Measurements from ENCODE around the gene ZNF813. TPM values are rescaled to one million over a fixed set of nuclear protein-coding genes. Genes with fewer than 3 reads are reported as not detected.

Gene ZNF813
- 4.7 TPM for total RNA-seq

DNA sequence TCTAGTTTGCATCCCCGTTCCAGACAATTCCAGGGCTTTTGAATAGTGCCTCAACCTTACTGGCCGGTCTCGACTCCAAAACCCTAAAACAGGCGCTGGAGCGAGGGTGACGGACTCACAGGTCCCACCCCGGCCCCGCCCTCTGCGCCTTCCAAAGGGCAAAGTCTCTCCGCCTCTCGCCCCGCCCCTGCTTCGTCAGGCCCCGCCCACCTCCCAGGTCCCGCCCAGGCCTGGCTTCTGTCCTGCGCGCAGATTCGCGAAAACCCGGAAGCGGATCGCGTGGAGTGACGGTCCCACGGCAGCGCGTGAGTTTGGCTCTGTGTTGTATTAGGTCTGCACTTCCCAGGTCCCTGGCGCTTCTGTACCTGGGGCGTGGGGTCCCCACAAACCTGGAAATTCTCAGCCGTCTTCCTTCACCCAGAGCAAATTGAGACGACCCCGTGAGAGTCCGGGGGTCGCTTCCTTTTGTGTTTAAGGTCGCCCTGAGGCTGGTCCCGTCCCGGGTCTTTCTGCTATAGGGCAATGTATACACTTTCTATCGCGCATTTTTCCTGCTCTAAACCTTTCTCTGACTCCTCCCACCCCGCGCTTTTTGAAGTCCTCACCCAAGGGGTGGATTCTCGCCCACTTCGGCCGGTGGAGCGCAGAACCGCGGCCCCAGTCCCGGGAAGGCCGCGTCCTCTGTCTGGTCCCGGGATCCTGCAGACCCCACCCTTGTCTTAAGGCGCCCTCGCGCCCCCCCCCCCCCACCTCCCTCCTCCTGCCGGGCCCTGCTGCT is at the start of gene ZNF813:
ZNF813 (plus strand) TSS at position 249 of the 778 bp plus-strand sequence. CDS start 16,090 bp downstream, outside the sequence.

DNA sequence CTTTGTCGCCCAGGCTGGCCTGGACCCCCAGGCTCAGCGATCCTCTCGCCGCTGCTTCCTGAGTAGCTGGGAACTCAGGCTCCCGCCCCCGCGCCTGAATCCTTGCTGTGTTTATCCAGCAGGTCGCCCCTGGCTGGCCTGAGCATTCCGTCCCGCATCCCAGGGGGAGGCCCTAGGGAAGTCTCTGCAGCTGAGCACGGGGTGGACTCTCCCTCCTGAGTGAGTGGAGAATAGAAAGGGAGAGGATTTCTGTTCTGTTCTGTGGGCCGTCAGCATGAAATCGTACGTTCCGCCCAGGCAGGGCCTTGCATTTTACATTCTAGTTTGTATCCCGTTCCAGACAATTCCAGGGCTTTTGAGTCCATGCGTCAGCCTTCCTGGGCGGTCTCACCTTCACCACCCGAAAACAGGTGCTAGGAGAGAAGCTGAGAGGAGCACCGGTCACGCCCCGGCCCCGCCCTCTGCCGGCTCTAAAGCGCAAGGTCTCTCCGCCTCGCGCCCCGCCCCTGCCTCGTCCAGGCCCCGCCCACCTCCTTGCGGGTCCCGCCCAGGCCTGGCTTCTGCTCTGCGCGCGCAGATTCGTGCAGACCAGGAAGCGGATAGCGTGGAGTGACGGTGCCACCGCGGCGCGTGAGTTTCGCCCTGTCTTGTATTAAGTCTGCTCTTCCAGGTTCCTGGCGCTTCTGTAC is 36.0 kb upstream of the ZNF813 start, which contains the start of gene ZNF761:
ZNF761 (plus strand) TSS at position 586 of the 689 bp plus-strand sequence. CDS start 15,285 bp downstream, outside the sequence.

GRCh38 chr19:53537521-53538377 is 70.2 kb downstream of the ZNF813 start, which contains the start of gene ZNF331:
Gene ZNF331, plus strand, starts transcription at chr19:53538145. Its CDS starts 31,232 bp downstream, at chr19:53569377.

Other genes with a start within 250 kb of the ZNF813 start
- 45.7 TPM for gene ZNF677, start 212.9 kb upstream of the ZNF813 start, total RNA-seq
- not detected for gene VN1R2, start 209.4 kb upstream of the ZNF813 start, total RNA-seq
- gene VN1R4, start 200.0 kb upstream of the ZNF813 start, total RNA-seq = not detected
- 21.3 TPM for gene ZNF845, start 134.0 kb upstream of the ZNF813 start, total RNA-seq
- gene ZNF525, start 102.0 kb upstream of the ZNF813 start, total RNA-seq = 22.5 TPM
- 34.7 TPM for gene ZNF765, start 72.6 kb upstream of the ZNF813 start, total RNA-seq
- 20.7 TPM for gene ZNF761, start 35.7 kb upstream of the ZNF813 start, total RNA-seq
- 31.0 TPM for gene ZNF331, start 70.4 kb downstream of the ZNF813 start, total RNA-seq
- gene DPRX, start 164.3 kb downstream of the ZNF813 start, total RNA-seq = not detected